ENCODE results near the gene TTLL9. TPM values are rescaled to one million over a fixed set of nuclear protein-coding genes. Genes with fewer than 3 reads are reported as not detected.

Gene TTLL9
- polyA plus RNA-seq, 3 donors = 0.21 TPM; not detected in 2

DNA sequence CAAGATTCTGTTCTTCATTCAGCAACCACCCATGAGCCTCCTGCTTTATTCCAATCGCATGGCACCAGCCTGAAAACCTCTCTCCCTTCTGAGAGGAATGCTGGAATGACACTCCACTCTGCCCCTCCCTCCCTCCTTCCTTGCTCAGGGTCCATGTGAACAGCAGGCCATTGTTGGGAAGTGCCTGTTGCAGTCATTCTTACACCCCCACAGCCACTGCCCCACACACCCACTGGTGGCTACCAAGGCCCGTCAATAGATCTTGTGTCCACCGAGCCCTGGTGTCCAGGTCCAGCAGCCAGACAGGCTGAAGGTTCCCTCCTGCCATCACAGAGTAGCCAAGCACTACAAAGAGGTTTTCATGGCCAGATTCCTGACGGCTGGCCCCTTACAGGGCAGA lies 74.9 kb downstream of the TTLL9 start:
- Mint-ChIP-seq H3K27me3 (ENCODE audit: low read depth in 3 of 3) (peaks cover 0 to 2% (median 0%) of the 10 kb centered on the region in 3 donors), H3K36me3 (peaks cover 71 to 80% of the 10 kb centered on the region in 2 donors), H3K9me3 (peaks cover 0 to 5% (median 3%) of the 10 kb centered on the region in 7 donors), H3K4me3 (no peak overlapping the region), H3K27ac (no peak overlapping the region), H3K4me1 (peaks cover 5% of the 10 kb centered on the region)
- H3K4me3 ChIP-seq (replicated peaks in 1 of 3; ENCODE audit: low read depth in 2 of 3, low read length in 3 of 3) = no peak overlapping the region
- WGBS (ENCODE audit: insufficient coverage) = 94% methylated on average over 4 of the region's 4 CpGs
- intact Hi-C loops (cut with micrococcal nuclease) = no loop called here
- no peak overlapping the region for H2AFZ ChIP-seq (ENCODE audit: insufficient read depth, low read depth, low read length, poor library complexity, severe bottlenecking)
- H3K27ac ChIP-seq (ENCODE audit: low read depth in 1 of 2, low read length in 2 of 2) = no peak overlapping the region
- peaks cover 0 to under 1% of the 10 kb centered on the region in 2 donors for H3K4me1 ChIP-seq (ENCODE audit: control insufficient read depth in 1 of 2, insufficient read depth in 2 of 2, low read length in 2 of 2)
- H3K36me3 ChIP-seq (replicated peaks in 1 of 2; ENCODE audit: control insufficient read depth in 1 of 2, insufficient read depth in 2 of 2, low read length in 2 of 2) = peaks cover 55 to 79% of the 10 kb centered on the region in 2 donors
- peaks cover 5% of the 10 kb centered on the region for H3K79me2 ChIP-seq (ENCODE audit: insufficient read depth, low read length)
- H4K20me1 ChIP-seq (ENCODE audit: insufficient read depth, low read length) = peaks cover 20% of the 10 kb centered on the region
- peaks cover 7% of the 10 kb centered on the region in 2 donors for H3K9me3 ChIP-seq (replicated peaks in 1 of 2; ENCODE audit: control insufficient read depth in 1 of 2, insufficient read depth in 1 of 2, low read length in 2 of 2)
- TF ChIP-seq, protein P1, sequence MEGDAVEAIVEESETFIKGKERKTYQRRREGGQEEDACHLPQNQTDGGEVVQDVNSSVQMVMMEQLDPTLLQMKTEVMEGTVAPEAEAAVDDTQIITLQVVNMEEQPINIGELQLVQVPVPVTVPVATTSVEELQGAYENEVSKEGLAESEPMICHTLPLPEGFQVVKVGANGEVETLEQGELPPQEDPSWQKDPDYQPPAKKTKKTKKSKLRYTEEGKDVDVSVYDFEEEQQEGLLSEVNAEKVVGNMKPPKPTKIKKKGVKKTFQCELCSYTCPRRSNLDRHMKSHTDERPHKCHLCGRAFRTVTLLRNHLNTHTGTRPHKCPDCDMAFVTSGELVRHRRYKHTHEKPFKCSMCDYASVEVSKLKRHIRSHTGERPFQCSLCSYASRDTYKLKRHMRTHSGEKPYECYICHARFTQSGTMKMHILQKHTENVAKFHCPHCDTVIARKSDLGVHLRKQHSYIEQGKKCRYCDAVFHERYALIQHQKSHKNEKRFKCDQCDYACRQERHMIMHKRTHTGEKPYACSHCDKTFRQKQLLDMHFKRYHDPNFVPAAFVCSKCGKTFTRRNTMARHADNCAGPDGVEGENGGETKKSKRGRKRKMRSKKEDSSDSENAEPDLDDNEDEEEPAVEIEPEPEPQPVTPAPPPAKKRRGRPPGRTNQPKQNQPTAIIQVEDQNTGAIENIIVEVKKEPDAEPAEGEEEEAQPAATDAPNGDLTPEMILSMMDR (IDR thresholded peaks at IDR 0.05) = no peak
- DNase-seq = no peak
- H3K4me2 ChIP-seq (replicated peaks; ENCODE audit: extremely low read depth, low read length, poor library complexity, severe bottlenecking) = no peak overlapping the region
- no peak overlapping the region for H3K9ac ChIP-seq (ENCODE audit: insufficient read depth, low read length, poor library complexity, severe bottlenecking)
- H3K27me3 ChIP-seq (ENCODE audit: control insufficient read depth in 2 of 2, insufficient read depth in 2 of 2, low read length in 2 of 2) = no peaks in the 10 kb centered on the region

DNA sequence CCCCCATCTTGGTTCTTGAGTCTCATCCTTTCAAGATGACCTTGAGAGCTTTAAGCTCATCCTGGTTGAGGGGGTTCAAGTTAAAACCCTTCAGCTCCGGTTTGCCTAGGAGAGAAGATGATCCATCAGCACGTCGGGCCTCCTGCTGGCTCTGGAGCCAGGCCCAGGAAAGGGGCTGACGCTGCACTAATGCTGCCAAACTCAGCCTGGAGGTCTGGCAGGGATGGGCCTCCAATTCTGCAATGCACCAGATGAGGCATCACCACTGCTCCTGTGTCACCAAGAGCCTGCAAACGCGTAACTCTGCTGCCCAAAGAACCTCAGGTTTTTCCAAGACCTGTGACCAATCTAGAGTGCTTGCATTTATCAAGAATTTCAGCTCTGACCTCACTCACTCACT lies 75.4 kb downstream of the TTLL9 start:
- peaks cover 55 to 79% of the 10 kb centered on the region in 2 donors for H3K36me3 ChIP-seq (replicated peaks in 1 of 2; ENCODE audit: control insufficient read depth in 1 of 2, insufficient read depth in 2 of 2, low read length in 2 of 2)
- H2AFZ ChIP-seq (ENCODE audit: insufficient read depth, low read depth, low read length, poor library complexity, severe bottlenecking) = no peak overlapping the region
- H3K4me2 ChIP-seq (replicated peaks; ENCODE audit: extremely low read depth, low read length, poor library complexity, severe bottlenecking) = no peak overlapping the region
- H3K27ac Mint-ChIP-seq = peak overlapping the region in 1 of 7 donors; percentile 27
- H3K4me3 Mint-ChIP-seq = no peak overlapping the region
- H3K27me3 Mint-ChIP-seq (ENCODE audit: low read depth in 3 of 3) = peaks cover 0 to 2% (median 0%) of the 10 kb centered on the region in 3 donors
- TF ChIP-seq, protein P1 (IDR thresholded peaks at IDR 0.05) = no peak
- peaks cover 0 to 5% (median 3%) of the 10 kb centered on the region in 7 donors for H3K9me3 Mint-ChIP-seq
- intact Hi-C loops (cut with micrococcal nuclease) = no loop called here
- no peaks in the 10 kb centered on the region for H3K27me3 ChIP-seq (ENCODE audit: control insufficient read depth in 2 of 2, insufficient read depth in 2 of 2, low read length in 2 of 2)
- no peak overlapping the region for H3K27ac ChIP-seq (ENCODE audit: low read depth in 1 of 2, low read length in 2 of 2)
- peaks cover 3 to 5% of the 10 kb centered on the region in 2 donors for H3K4me1 ChIP-seq (ENCODE audit: control insufficient read depth in 1 of 2, insufficient read depth in 2 of 2, low read length in 2 of 2)
- peaks cover 10% of the 10 kb centered on the region for H3K79me2 ChIP-seq (ENCODE audit: insufficient read depth, low read length)
- peaks cover 25% of the 10 kb centered on the region for H4K20me1 ChIP-seq (ENCODE audit: insufficient read depth, low read length)
- peaks cover 7% of the 10 kb centered on the region in 2 donors for H3K9me3 ChIP-seq (replicated peaks in 1 of 2; ENCODE audit: control insufficient read depth in 1 of 2, insufficient read depth in 1 of 2, low read length in 2 of 2)
- no peak overlapping the region for H3K9ac ChIP-seq (ENCODE audit: insufficient read depth, low read length, poor library complexity, severe bottlenecking)
- H3K36me3 Mint-ChIP-seq = peaks cover 69 to 80% of the 10 kb centered on the region in 2 donors
- no peak for DNase-seq
- H3K4me1 Mint-ChIP-seq = peaks cover 7% of the 10 kb centered on the region
- no peak overlapping the region for H3K4me3 ChIP-seq (replicated peaks in 1 of 3; ENCODE audit: low read depth in 2 of 3, low read length in 3 of 3)
- 97% methylated on average over 6 of the region's 6 CpGs for WGBS (ENCODE audit: insufficient coverage)

Data from CD14-positive monocyte (primary cell).